Retinal pigment epithelial cell (primary cell): Measurements from ENCODE around the gene MYLK.
"Not testable (repeated sequence)": the region's sequence is repeated elsewhere in the genome, so short reads cannot be mapped to it uniquely, and the experiment has no call there.

Experiments used
- DNase-seq: peaks from one replicate; pipeline ENCODE4 v3.0.0-alpha.2; 2010; ENCODE audit warnings: low read depth
- H3K4me3 ChIP-seq: 2 replicates; pipeline ENCODE4 v1.5.1; 2011; ENCODE audit warnings: mild to moderate bottlenecking, low read length, control low read depth, moderate library complexity
- TF ChIP-seq, protein P1 (sequence below): conservative IDR thresholded peaks from 2 replicates; pipeline ENCODE4 v1.5.1; 2011; ENCODE audit warnings: low read depth, low read length, control low read depth, inconsistent platforms

MYLK gene

DNA sequence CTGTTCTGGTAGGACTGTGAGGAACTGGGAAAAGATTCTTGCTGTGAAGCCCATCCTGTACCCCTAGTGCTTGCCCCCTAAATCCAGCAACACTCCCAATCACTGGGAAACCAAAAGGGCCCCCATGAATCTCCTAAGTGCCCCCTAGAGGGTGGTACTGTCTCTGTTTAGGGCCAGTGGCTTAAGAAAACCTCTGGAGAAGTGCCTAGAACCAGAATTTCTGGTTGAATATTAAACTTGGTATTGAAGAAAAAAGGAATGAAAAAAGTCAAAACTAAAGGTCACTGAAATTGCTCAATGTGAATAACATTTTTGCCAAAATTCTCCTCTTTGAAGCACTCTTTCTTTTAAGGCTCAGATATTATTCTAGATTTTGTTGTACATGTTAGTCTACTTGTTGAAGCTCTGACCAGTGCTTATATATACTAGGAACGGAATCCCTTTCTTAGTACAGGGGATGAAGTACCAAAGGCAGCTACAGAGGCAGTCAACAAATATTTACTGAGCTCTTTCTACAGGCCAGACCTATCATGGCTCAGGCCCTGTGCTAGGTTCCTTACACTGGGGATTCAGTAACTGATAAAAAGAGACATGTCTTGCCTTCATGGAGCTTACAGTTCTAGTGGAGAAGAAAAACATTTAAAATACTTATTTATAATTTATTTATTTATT, 138.8 kb downstream of the MYLK start:
- no peak overlapping the region for H3K4me3 ChIP-seq
- no peak for DNase-seq
- TF ChIP-seq, protein P1, sequence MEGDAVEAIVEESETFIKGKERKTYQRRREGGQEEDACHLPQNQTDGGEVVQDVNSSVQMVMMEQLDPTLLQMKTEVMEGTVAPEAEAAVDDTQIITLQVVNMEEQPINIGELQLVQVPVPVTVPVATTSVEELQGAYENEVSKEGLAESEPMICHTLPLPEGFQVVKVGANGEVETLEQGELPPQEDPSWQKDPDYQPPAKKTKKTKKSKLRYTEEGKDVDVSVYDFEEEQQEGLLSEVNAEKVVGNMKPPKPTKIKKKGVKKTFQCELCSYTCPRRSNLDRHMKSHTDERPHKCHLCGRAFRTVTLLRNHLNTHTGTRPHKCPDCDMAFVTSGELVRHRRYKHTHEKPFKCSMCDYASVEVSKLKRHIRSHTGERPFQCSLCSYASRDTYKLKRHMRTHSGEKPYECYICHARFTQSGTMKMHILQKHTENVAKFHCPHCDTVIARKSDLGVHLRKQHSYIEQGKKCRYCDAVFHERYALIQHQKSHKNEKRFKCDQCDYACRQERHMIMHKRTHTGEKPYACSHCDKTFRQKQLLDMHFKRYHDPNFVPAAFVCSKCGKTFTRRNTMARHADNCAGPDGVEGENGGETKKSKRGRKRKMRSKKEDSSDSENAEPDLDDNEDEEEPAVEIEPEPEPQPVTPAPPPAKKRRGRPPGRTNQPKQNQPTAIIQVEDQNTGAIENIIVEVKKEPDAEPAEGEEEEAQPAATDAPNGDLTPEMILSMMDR: peak; percentile 32

DNA sequence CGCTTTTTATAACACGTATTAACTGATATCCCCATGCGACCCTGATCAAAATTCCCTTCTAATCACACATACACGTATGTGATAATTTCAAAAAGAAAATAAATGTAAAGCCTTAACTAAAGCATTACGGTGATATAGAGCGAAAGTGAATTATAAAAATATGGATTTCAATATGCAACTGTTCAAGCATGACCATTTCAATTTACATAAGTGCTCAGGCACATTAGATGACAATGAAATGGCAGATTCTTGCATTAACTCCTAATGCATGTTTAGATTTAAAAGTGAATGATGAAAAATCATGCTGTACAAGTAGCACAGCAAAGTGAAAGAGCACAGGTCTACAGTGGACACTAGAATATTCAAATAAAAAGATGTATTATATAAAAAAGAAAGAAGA, 140.1 kb downstream of the MYLK start:
- TF ChIP-seq, protein P1: no peak
- no peak overlapping the region for H3K4me3 ChIP-seq
- DNase-seq: no peak

DNA sequence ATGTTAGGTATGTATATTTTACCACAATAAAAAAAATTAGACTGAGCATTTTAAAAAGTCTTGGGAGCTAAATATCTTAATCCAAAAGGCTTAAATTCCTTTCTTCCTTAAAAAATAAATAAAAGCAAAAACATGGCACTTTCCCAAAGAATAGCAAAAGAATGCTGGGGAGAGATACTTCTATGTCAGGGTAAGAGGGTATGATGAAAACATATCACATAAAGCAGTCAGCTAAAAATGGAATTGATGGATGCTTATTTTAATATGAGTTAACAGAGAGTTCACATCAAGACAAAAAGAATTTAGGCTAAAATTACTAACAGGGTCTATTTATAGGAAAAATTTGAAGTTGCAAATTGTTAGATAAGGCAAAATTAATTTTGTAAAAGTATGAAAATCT, 141.0 kb downstream of the MYLK start:
- TF ChIP-seq, protein P1: no peak
- no peak overlapping the region for H3K4me3 ChIP-seq
- no peak for DNase-seq

DNA sequence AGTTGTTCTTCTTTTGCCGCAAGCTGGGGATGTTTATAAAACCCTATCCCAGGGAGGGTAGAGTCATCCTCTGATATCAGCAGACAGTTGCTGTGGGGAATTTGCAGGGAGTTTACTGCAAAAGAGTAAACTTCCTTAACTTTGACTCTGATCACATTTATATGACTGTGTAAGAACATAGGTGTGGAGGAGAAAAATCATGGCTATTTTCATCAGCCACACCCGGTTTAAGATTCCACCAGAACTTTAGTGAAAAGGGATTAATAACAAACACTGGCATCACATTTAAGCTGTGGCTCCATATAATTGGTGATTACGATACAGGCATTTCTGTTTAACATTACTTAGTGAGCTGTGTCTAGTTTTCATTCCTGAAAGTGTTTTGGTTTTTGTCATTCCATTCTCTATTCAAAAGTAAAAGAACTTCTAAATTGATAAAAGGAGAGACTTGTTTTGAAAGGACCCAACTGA, 143.1 kb downstream of the MYLK start:
- no peak for DNase-seq
- TF ChIP-seq, protein P1: no peak
- no peak overlapping the region for H3K4me3 ChIP-seq

DNA sequence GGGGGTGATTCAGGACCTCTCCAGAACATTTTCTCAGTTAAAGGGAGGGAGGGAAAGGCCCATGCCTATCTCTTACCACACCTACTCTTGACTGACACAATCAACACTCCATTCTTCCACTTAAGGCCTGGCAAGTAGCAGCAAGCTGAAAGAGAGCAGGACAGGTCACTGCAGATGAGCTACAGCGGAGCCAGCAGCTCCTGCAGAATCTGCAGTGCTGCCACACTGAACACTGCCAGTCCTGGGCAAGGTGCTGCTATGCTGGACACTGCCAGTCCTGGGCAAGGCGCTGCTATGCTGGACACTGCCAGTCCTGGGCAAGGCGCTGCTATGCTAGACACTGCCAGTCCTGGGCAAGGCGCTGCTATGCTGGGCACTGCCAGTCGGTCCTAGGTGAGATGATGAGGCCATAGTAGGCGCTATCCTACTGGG, 143.7 kb downstream of the MYLK start:
- TF ChIP-seq, protein P1: no peak
- DNase-seq: no peak
- H3K4me3 ChIP-seq: no peak overlapping the region

DNA sequence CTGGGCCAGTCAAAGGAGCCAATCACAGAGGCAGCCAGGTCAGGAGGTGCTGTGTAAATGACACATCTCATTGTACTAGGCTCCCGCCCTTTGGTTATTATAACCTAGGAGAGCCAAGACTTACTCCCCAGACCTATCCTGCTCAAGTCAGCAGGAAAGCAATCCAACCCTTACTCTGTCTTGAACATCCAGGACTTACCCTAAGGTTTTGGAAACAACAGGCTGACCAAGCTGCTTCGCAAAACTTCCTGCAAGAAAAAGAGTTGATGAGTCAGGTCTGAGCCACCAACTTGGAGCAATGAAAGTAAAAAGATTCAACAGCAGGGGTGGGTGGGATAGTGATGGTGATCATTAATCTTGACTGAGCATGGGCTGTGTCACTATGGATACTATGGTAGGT, 144.4 kb downstream of the MYLK start:
- TF ChIP-seq, protein P1: no peak
- no peak for DNase-seq
- H3K4me3 ChIP-seq: no peak overlapping the region

DNA sequence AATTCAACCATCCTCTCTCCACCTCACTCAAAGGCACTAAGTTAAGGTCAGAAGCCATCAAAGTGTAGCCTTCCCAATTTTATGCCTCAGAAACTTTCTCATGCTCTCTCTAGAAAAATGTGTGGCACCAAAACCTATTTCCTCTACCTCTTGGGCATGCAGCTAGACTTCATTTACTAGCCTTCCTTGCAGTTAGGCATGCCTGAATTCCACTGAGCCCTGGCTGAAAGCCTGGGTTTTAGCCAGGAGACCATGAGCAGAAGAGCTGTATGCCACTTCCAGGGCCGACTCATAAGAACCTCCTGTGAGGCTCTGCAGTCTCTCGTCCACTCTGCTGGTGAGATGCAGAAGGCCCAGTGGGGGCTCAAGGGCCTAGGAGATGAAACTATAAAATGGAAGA, 145.0 kb downstream of the MYLK start:
- no peak overlapping the region for H3K4me3 ChIP-seq
- no peak for DNase-seq
- TF ChIP-seq, protein P1: no peak

DNA sequence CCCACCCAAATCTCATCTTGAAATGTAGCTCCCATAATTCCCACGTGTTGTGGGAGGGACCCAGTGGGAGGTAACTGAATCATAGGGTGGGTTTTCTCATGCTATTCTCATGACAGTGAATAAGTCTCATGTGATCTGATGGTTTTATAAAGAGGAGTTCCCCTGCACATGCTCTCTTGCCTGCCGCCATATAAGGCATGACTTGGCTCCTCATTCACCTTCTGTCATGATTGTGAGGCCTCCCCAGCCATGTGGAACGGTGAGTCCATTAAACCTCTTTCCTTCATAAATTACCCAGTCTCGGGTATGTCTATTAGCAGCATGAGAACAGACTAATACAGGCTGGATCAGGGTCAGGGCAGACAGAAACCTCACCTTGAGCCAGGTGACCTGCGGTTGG, 145.6 kb downstream of the MYLK start:
- not testable (repeated sequence) for H3K4me3 ChIP-seq, DNase-seq
